Activated CD8-positive, alpha-beta memory T cell treated with anti-CD3 and anti-CD28 coated beads, Interleukin-2, amount 50 U/mL, for 1 hour (primary cell): ENCODE data around the gene TP53RK.
"Not testable (repeated sequence)": the region's sequence is repeated elsewhere in the genome, so short reads cannot be mapped to it uniquely, and the experiment has no call there.

Experiments used
- DNase-seq: peaks from one replicate; pipeline ENCODE4 v3.0.0-alpha.2; 2020; ENCODE audit errors: extremely low read depth

The TP53RK gene

GRCh38 chr20:46683011-46683667, 6.1 kb downstream of the TP53RK start:
- DNase-seq, result no peak

- DNase-seq, result no peak
Observed at GRCh38 chr20:46682063-46682821, 7.0 kb downstream of the TP53RK start.

- no peak for DNase-seq
Observed at GRCh38 chr20:46681032-46681854, 8.0 kb downstream of the TP53RK start.

- DNase-seq, result no peak
Observed at GRCh38 chr20:46680684-46681031, 8.6 kb downstream of the TP53RK start.

GRCh38 chr20:46678516-46678915, 10.7 kb downstream of the TP53RK start:
- no peak for DNase-seq

- no peak for DNase-seq
Observed at GRCh38 chr20:46677608-46678007, 11.6 kb downstream of the TP53RK start.

GRCh38 chr20:46676649-46677316, 12.5 kb downstream of the TP53RK start:
- not testable (repeated sequence) for DNase-seq

GRCh38 chr20:46674253-46675083, 14.8 kb downstream of the TP53RK start:
- no peak for DNase-seq

GRCh38 chr20:46673394-46674252, 15.6 kb downstream of the TP53RK start:
- no peak for DNase-seq

- DNase-seq, result no peak
Observed at GRCh38 chr20:46672543-46673148, 16.6 kb downstream of the TP53RK start.

GRCh38 chr20:46671866-46672542, 17.2 kb downstream of the TP53RK start:
- no peak for DNase-seq

- DNase-seq, result no peak
Observed at GRCh38 chr20:46670585-46671584, 18.4 kb downstream of the TP53RK start.

- DNase-seq, result no peak
Observed at GRCh38 chr20:46670228-46670584, 19.0 kb downstream of the TP53RK start.

GRCh38 chr20:46666818-46667515, 22.3 kb downstream of the TP53RK start:
- no peak for DNase-seq

GRCh38 chr20:46666306-46666705, 22.9 kb downstream of the TP53RK start:
- DNase-seq, result no peak

GRCh38 chr20:46665602-46666001, 23.6 kb downstream of the TP53RK start:
- DNase-seq, result no peak

GRCh38 chr20:46663531-46663930, 25.7 kb downstream of the TP53RK start:
- no peak for DNase-seq
